ENCODE results near the gene DNAJC18. TPM values are rescaled to one million over a fixed set of nuclear protein-coding genes. Genes with fewer than 3 reads are reported as not detected.

Gene DNAJC18
- total and polyA plus RNA-seq, 8 donors = under 0.01 to 12.1 (median 2.3) TPM; not detected in 1

- Histone ChIP-seq H3K27me3 (no peaks in the 10 kb centered on the region), H3K36me3 (no peaks in the 10 kb centered on the region), H3K9me3 (no peaks in the 10 kb centered on the region), H3K27ac (peak overlapping the region in 3 of 5 donors; percentile 77 to 87 (median 83)), H3K4me3 (peak overlapping the region in 1 of 4 donors; percentile 47), H3K4me1 (peaks cover 31 to 54% (median 41%) of the 10 kb centered on the region in 4 donors)
- no peak for DNase-seq
- intact Hi-C loops (cut with DNase I; ENCODE audit: low total_unique reads) = no loop called here
- WGBS, 5 donors = 48 to 80% (median 63%) methylated on average over 6 to 7 of the region's 7 CpGs
- no peak for TF ChIP-seq POLR2A (IDR thresholded peaks at IDR 0.05)
- TF ChIP-seq EP300 (IDR thresholded peaks at IDR 0.05) = no peak
- no peak for TF ChIP-seq POLR2AphosphoS5 (IDR thresholded peaks at IDR 0.05)
- TF ChIP-seq CTCF (IDR thresholded peaks at IDR 0.05) = no peak
These were observed 55.2 kb downstream of the DNAJC18 start for GRCh38 chr5:139383993-139384590.

- peak within 1 kb of the TSS in 3 of 5 donors; percentile 77 to 87 (median 83) for H3K27ac ChIP-seq
- H3K4me1 ChIP-seq = peaks cover 29 to 54% (median 43%) of the 10 kb centered on the region in 4 donors
- no peak within 1 kb of the TSS for H3K4me3 ChIP-seq
- no peak for TF ChIP-seq POLR2AphosphoS5 (IDR thresholded peaks at IDR 0.05)
- no peak for TF ChIP-seq CTCF (IDR thresholded peaks at IDR 0.05)
- no peak for TF ChIP-seq EP300 (IDR thresholded peaks at IDR 0.05)
- no peak for TF ChIP-seq POLR2A (IDR thresholded peaks at IDR 0.05)
- intact Hi-C loops (cut with DNase I; ENCODE audit: low total_unique reads) = no loop called here
- no peaks in the 10 kb centered on the region for H3K9me3 ChIP-seq
- DNase-seq = peak in 1 of 2 donors; percentile 61
- 56 to 67% (median 60%) methylated on average over 10 of the region's 10 CpGs for WGBS, 5 donors
- no peaks in the 10 kb centered on the region for H3K27me3 ChIP-seq
- no peaks in the 10 kb centered on the region for H3K36me3 ChIP-seq
These were observed 55.9 kb downstream of the DNAJC18 start, which contains the start of gene SLC23A1 for GRCh38 chr5:139383275-139383992. SLC23A1 (minus strand) TSS chr5:139383297; CDS start chr5:139383253, 44 bp downstream.

GRCh38 chr5:139382807-139383206, 56.5 kb downstream of the DNAJC18 start:
- H3K27ac ChIP-seq = no peak overlapping the region
- H3K4me1 ChIP-seq = peaks cover 23 to 54% (median 40%) of the 10 kb centered on the region in 4 donors
- WGBS, 5 donors = 45 to 61% (median 52%) methylated on average over 3 of the region's 3 CpGs
- no peaks in the 10 kb centered on the region for H3K27me3 ChIP-seq
- DNase-seq = no peak
- intact Hi-C loops (cut with DNase I; ENCODE audit: low total_unique reads) = no loop called here
- peaks cover 0 to 4% (median 2%) of the 10 kb centered on the region in 4 donors for H3K36me3 ChIP-seq
- H3K4me3 ChIP-seq = no peak overlapping the region
- TF ChIP-seq POLR2AphosphoS5 (IDR thresholded peaks at IDR 0.05) = no peak
- no peak for TF ChIP-seq EP300 (IDR thresholded peaks at IDR 0.05)
- no peak for TF ChIP-seq POLR2A (IDR thresholded peaks at IDR 0.05)
- TF ChIP-seq CTCF (IDR thresholded peaks at IDR 0.05) = no peak
- H3K9me3 ChIP-seq = no peaks in the 10 kb centered on the region

GRCh38 chr5:139381837-139382761, 57.2 kb downstream of the DNAJC18 start:
- Histone ChIP-seq H3K36me3 (peaks cover 0 to 6% (median 2%) of the 10 kb centered on the region in 4 donors), H3K4me1 (peaks cover 22 to 51% (median 37%) of the 10 kb centered on the region in 4 donors), H3K4me3 (no peak overlapping the region), H3K27me3 (no peaks in the 10 kb centered on the region), H3K9me3 (no peaks in the 10 kb centered on the region), H3K27ac (no peak overlapping the region)
- TF ChIP-seq POLR2AphosphoS5 (IDR thresholded peaks at IDR 0.05) (no peak), EP300 (IDR thresholded peaks at IDR 0.05) (no peak), POLR2A (IDR thresholded peaks at IDR 0.05) (no peak), CTCF (IDR thresholded peaks at IDR 0.05) (no peak)
- intact Hi-C loops (cut with DNase I; ENCODE audit: low total_unique reads) = no loop called here
- DNase-seq = no peak
- 85 to 91% (median 87%) methylated on average over 28 of the region's 28 CpGs for whole genome bisulfite sequencing, 5 donors
